Brain microvascular endothelial cell (primary cell): ENCODE data around the gene STEAP1B.

ENCODE experiments used
- DNase-seq: peaks from one replicate; pipeline ENCODE4 v3.0.0-alpha.2; 2020
- H3K27ac ChIP-seq: fragments of 250-450 bp; sonication (Bioruptor Pico); 2 replicates; pipeline ENCODE4 v1.5.1; 2020; ENCODE audit warnings: mild to moderate bottlenecking, moderate library complexity
- H3K27me3 ChIP-seq: fragments of 250-450 bp; sonication (Bioruptor Pico); replicated peaks from 2 replicates; pipeline ENCODE4 v1.5.1; 2020; ENCODE audit warnings: mild to moderate bottlenecking
- H3K36me3 ChIP-seq: fragments of 250-450 bp; sonication (Bioruptor Pico); replicated peaks from 2 replicates; pipeline ENCODE4 v1.5.1; 2020; ENCODE audit warnings: mild to moderate bottlenecking
- H3K4me3 ChIP-seq: 2 replicates; pipeline ENCODE4 v1.5.1; 2011; ENCODE audit warnings: low read depth, mild to moderate bottlenecking, control low read depth, low read length, moderate library complexity
- in situ Hi-C: cut with HindIII; loops from 2 replicates; pipeline ENCODE4 v1.10.0; 2017; ENCODE audit warnings: low sequenced_read_pairs, low pct_ligation_motif_present
- TF ChIP-seq, protein P1 (sequence below): IDR thresholded peaks from 2 replicates; pipeline ENCODE4 v1.5.1; 2011; ENCODE audit warnings: low read depth, mild to moderate bottlenecking, moderate library complexity, low read length, control low read depth, inconsistent platforms; ENCODE audit errors: missing control alignments

STEAP1B gene

DNA sequence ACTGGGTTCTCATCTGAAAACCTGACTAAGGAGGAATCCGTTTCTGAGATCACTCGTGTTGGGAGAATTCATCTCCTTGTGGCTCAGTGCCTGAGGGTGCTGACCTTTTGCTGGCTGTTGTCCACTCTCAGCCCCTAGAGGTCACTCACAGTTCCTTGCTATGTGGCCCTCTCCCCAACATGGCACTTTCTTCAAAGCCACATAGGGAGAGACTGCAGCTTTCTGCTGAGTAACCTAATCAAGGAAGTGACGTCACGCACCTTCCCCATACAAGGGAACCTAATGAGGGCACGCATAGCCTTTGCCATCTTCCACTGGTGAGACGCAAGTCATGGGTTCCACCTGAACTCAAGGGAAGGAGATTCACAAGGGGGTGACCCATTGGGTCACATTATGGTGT lies 23.2 kb downstream of the STEAP1B start:
- Histone ChIP-seq H3K27ac (no peak overlapping the region), H3K36me3 (no peaks in the 10 kb centered on the region), H3K4me3 (no peak overlapping the region), H3K27me3 (no peaks in the 10 kb centered on the region)
- DNase-seq = no peak
- in situ Hi-C loops = no loop called here
- TF ChIP-seq, protein P1, sequence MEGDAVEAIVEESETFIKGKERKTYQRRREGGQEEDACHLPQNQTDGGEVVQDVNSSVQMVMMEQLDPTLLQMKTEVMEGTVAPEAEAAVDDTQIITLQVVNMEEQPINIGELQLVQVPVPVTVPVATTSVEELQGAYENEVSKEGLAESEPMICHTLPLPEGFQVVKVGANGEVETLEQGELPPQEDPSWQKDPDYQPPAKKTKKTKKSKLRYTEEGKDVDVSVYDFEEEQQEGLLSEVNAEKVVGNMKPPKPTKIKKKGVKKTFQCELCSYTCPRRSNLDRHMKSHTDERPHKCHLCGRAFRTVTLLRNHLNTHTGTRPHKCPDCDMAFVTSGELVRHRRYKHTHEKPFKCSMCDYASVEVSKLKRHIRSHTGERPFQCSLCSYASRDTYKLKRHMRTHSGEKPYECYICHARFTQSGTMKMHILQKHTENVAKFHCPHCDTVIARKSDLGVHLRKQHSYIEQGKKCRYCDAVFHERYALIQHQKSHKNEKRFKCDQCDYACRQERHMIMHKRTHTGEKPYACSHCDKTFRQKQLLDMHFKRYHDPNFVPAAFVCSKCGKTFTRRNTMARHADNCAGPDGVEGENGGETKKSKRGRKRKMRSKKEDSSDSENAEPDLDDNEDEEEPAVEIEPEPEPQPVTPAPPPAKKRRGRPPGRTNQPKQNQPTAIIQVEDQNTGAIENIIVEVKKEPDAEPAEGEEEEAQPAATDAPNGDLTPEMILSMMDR = no peak

DNA sequence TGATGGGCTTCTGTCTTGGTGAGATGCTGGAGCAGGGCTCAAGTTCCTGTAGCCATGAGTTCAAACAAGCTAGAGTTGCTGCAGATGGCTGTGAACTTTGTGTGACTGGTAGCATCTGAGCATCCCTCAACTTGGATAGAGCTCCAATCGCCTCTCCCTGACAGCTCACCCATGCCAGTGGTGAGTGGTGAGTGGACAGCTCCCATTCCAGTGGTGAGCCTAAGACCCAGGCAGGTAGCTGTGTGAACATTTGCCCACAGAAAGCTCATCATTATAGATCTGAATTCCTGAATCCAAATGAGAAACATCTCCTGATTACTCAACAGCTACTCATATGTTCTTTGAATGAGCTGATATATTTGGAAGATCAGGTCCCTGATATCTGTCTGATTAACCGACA lies 25.3 kb downstream of the STEAP1B start:
- no peak overlapping the region for H3K4me3 ChIP-seq
- TF ChIP-seq, protein P1 = no peak
- DNase-seq = no peak
- no peaks in the 10 kb centered on the region for H3K36me3 ChIP-seq
- H3K27me3 ChIP-seq = no peaks in the 10 kb centered on the region
- no peak overlapping the region for H3K27ac ChIP-seq
- in situ Hi-C loops = no loop called here

DNA sequence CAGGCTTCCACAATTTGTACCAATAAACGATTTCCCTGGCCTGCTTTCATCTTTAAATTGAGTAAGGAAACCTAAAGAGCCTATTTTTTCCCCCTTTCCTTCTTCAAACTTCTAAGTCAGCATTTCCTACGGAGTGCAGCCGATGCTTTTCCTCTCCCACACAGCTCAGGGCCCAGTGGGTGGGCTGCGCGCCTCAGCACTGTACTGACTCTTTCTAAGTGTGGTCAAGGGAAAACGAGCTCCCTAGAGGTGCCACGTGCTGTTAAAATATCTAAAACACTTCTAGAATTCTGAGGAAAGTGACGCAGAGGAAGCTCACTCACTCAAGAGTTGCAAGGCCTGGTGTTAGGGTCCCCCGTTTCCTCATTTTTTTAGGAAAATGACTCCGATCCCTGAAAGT lies 29.0 kb downstream of the STEAP1B start:
- no peak overlapping the region for H3K4me3 ChIP-seq
- TF ChIP-seq, protein P1 = no peak
- no peak overlapping the region for H3K27ac ChIP-seq
- in situ Hi-C loops = no loop called here
- DNase-seq = no peak
- H3K27me3 ChIP-seq = no peaks in the 10 kb centered on the region
- no peaks in the 10 kb centered on the region for H3K36me3 ChIP-seq

DNA sequence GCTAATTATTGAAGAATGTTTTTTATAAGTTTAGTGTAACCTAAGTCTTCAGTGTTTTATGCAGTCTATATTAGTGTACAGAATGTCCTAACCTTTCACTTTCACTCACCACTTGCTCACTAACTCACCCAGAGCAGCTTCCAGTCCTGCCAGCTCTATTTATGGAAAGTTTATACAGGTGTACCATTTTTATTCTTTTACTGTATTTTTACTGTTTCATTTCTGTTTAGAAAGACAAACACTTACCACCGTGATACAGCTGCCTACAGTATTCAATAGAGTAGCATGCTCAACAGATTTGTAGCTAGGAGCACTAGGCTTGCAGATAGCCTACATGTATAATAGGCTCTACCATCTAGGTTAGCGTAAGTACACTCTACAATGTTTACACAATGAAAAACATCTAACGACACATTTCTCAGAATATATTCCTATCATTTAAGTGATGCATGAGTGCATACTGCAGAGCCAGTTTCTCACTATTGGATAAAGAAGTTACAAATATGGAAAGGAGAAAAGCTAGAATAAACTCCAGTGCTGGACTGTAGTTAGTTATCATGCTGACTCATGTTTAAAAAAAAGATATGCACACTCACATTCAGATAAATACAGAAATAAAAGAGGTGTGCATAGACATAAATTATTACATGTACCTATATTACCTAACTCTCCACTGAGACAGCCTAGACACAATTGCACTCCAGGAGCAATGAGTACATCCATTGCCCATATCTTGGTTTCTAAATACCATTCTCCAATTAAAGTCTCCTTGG lies 30.4 kb downstream of the STEAP1B start:
- Histone ChIP-seq H3K4me3 (no peak overlapping the region), H3K27ac (no peak overlapping the region), H3K27me3 (no peaks in the 10 kb centered on the region), H3K36me3 (no peaks in the 10 kb centered on the region)
- in situ Hi-C loops = no loop called here
- DNase-seq = no peak
- TF ChIP-seq, protein P1 = no peak

DNA sequence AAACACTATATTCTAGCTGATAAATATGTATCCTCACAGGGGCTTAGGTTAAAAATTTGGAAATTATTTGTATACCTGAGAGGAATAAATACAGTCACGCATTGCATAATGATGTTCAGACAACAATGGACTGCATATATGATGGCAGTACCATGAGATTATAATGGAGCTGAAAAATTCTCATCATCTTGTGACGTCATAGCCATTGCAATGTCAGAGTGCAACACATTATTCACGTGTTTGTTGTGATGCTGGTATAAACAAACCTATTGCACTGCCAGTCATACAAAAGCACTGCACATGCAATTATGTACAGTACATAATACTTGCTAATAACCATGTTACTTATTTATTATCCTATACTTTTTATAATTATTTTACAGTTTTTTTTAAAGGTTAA lies 31.4 kb downstream of the STEAP1B start:
- H3K36me3 ChIP-seq = no peaks in the 10 kb centered on the region
- TF ChIP-seq, protein P1 = no peak
- no peak overlapping the region for H3K4me3 ChIP-seq
- in situ Hi-C loops = no loop called here
- H3K27me3 ChIP-seq = no peaks in the 10 kb centered on the region
- DNase-seq = no peak
- no peak overlapping the region for H3K27ac ChIP-seq

DNA sequence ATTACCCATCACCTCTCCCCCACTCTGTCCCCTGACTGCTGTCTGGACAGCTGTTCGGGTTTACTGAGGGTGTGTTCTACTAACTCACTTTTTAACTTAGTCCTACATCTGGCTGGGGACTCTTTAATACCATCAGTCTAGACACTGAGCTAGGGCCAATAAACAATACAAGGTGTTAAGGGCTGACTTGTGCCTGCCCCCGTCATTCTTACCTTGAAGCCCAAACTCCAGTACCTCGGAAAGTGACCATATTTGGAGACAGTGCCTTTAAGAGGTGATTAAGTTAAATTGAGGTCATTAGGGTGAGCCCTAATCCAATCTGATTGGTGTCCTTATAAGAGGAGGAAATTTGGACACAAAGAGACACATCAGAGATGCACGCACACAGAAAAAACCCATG lies 35.7 kb downstream of the STEAP1B start:
- Histone ChIP-seq H3K27me3 (no peaks in the 10 kb centered on the region), H3K36me3 (no peaks in the 10 kb centered on the region), H3K27ac (no peak overlapping the region), H3K4me3 (no peak overlapping the region)
- TF ChIP-seq, protein P1 = no peak
- in situ Hi-C loops = no loop called here
- DNase-seq = no peak
